MM.1S (cell line): Measurements from ENCODE around the gene DDHD1.

ENCODE experiments used
- CTCF ChIP-seq: fragments of 300-600 bp; sonication (generic); IDR thresholded peaks from 2 replicates; pipeline ENCODE4 v1.5.1; 2016; ENCODE audit warnings: antibody characterized with exemption, low read length, mixed read lengths
- EZH2 ChIP-seq: fragments of 300-600 bp; sonication (generic); optimal IDR thresholded peaks from 2 replicates; pipeline ENCODE3; 2017; ENCODE audit warnings: low read depth, mild to moderate bottlenecking, antibody characterized with exemption, low read length, mixed read lengths

GRCh38 chr14:53144244-53144643 is 8.9 kb downstream of the DDHD1 start:
- TF ChIP-seq CTCF (no peak), EZH2 (no peak)
